Inflammatory macrophage treated with lipopolysaccharide for 1 hour (primary cell): Measurements from ENCODE around the gene BAIAP3.
A peak's percentile ranks its signal among the peaks of the same experiment; 100 is the strongest.

Experiments used
- DNase-seq, 2 donors: peaks; one replicate each; pipeline ENCODE4 v3.0.0-alpha.2; 2020 to 2022

BAIAP3 gene

DNA sequence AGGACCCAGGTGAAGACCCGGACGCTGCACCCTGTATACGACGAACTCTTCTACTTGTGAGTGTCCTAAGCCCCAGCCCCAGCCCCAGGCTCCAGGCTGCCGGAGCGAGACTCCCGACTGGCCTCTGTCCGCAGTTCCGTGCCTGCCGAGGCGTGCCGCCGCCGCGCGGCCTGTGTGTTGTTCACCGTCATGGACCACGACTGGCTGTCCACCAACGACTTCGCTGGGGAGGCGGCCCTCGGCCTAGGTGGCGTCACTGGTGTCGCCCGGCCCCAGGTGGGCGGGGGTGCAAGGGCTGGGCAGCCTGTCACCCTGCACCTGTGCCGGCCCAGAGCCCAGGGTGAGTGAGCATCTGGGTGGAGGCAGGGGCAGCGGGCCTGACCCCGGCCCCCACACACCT lies 14.5 kb downstream of the BAIAP3 start:
- DNase-seq = no peak

DNA sequence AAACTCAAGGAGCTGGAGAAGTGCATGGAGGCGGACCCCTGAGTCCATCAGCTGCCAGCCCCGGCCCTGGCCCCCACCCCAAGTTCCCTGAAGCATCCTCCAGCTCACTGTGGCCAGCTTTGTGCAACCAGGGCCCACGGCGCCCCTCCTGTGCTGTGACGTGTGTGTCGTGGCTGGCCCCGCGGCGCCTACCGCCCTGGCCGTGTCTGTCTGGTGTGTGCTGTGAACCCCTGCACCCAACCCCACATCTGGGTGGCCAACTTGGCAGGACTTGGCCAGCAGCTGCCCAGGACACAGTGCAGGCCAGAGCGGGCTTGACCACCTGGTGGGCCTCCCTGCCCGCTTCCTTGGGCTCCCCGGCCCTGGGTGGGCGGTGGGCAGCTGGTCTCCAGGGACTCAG lies 15.0 kb downstream of the BAIAP3 start:
- no peak for DNase-seq

DNA sequence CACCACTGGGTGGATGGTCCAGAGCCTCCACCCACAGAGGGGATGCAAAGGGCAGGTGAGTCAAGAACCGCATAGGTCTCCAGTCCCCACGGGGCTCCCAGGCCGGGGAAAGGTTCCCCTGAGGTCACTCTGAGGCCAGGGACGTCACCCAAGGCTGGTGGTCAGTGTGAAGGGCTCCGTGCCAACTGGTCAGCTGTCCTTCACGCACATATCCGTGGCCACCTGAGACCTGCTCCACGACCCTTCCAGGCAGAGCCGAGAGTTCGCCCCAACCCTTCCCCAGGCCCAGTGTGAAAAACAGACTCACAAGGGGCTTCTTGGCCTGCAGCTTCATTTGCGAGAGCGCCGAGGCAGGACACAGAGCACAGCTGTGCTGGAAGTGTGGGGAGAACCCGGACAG lies 15.5 kb downstream of the BAIAP3 start:
- DNase-seq = no peak

DNA sequence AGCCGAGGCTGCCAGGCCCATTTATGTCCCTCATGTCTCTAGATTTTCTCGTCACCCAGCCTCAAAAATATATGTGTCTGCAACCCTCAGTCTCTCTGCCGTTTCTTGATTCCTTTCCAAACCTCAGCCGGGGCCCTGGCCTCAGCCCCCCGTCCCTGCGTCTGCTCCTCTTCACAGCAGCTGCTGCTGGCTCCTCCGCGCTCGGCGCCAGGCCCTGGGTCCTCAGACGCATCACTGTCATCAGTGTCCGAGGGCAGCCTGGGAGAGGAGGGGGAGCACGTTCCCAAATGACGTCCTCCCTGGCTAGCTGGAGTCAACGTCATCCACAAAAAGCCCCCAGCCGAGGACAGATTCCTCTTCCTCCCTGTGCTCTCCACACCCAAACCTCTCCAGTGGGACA lies 15.9 kb downstream of the BAIAP3 start:
- DNase-seq = no peak

DNA sequence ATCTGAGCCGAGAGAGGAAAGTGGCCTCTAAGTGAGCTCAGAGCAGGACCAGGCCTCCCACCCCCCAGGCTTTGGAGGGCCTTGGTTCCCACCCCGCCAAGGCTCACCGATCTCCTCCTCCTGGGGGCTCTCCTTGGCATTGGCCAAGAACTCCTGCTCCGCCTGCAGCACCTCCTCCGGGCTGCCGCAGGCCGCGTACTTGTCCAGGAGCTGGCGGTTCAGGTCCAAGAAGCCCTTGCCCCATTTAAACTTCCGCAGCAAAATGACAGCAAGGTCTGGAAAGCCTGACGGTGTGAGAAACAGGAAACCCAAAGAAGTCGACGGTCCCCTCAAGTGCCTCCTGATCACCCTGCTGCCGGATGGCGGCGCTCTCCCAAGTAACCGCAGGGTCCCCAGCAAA lies 16.5 kb downstream of the BAIAP3 start:
- no peak for DNase-seq

DNA sequence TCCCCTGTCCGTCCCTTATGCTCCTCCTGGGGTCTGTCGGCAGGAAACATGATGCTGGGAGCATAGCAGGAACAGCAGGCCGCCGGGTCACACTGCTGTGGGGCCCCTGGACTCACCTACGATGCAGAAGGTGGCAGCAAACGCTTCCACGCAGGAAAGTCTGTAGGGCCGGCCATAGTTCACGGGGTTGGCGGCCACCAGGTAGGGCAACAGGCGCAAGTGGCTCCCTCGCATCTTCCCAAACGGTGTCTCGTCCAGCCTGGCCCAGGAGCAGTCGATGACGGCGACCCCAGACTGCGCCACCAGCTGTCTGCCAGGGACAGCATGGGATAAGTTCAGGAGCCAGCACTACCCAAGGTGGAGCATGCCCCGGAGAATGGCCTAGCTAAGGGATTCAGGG lies 17.2 kb downstream of the BAIAP3 start:
- no peak for DNase-seq

DNA sequence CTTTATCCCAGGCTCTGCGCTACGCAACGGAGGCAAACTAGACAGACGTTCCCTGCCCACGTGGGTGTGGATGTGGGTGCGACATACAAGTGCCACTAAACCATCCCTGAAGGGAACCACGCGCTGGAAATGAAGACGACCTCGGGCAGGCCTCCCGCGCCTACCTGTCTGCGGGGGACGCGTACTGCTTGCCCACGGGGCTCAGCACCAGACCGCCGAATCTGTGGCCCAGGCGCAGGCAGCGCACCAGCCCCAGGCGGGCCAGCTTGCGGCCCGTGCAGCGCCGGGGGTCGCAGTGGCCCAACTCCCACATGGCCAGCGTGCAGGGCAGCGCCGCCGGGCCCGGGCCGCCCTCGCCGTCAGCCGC lies 17.8 kb downstream of the BAIAP3 start:
- no peak for DNase-seq

DNA sequence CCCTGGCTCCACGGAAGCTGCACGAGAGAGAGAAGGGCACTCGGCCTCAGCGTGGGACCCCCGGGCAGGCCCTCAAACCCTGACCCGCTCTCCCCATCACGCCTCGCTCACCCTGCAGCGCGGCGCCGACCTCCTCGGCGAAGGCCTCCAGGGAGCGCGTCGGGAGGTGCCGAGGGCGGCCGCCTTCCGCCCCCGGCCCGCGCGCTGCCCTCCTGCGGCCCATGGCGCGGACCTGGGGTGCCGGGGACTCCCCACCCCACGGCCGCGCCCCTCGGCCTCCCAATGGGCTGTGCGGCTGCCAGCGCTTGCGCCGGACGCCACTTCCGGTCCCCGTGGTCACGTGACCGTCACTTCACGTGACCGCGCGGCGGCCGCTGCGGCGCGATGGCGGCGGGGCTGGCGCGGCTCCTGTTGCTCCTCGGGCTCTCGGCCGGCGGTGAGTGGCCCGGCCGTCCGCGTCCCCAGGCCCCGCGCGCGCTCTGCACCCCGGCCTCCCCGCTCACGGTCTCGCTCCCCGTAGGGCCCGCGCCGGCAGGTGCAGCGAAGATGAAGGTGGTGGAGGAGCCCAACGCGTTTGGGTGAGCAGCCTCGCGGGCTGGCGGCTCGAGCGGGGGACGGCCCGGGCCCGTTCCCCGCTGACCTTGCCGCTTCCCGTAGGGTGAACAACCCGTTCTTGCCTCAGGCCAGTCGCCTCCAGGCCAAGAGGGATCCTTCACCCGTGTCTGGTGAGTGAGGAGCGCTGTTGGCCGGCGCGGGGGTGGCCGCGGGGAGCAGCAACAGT lies 18.3 kb downstream of the BAIAP3 start, which contains the start of the genes GNPTG and TSR3:
Gene GNPTG, plus strand, starts transcription at position 350 of the 781 bp plus-strand sequence. Its CDS starts 35 bp downstream, at position 385.
Gene TSR3, minus strand, starts transcription at position 297 of the 781 bp plus-strand sequence. Its CDS starts 74 bp downstream, at position 223.
- peak; percentile 88 to 92 for DNase-seq

DNA sequence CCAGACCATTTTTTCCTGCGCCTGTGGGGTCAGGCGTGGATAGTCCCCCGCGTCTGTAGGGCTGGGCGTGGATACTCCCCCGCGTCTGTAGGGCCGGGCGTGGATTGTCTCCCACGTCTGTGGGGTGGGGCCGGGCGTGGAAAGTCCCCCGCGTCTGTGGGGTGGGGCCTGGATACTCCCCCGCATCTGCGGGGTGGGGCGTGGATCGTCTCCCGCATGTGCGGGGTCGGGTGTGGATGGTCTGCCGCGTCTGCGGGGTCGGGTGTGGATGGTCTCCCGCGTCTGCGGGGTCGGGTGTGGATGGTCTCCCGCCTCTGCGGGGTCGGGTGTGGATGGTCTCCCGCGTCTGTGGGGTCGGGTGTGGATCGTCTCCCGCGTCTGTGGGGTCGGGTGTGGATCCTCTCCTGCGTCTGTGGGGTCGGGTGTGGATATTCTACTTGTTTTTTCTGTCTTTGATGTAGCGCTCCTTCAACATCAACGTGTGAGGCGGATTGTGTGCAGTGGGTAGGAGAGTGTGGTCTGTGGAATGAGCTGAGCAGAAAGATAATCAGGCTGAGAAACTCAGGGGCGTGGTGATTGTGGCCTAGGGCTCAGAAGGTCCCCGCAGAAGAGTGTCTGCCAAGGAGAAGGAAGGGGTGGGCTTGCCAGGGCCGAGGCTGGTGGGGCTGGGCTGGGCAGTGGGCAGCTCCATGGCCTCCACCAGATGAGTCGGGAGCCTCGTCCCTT lies 21.5 kb downstream of the BAIAP3 start:
- DNase-seq = no peak

DNA sequence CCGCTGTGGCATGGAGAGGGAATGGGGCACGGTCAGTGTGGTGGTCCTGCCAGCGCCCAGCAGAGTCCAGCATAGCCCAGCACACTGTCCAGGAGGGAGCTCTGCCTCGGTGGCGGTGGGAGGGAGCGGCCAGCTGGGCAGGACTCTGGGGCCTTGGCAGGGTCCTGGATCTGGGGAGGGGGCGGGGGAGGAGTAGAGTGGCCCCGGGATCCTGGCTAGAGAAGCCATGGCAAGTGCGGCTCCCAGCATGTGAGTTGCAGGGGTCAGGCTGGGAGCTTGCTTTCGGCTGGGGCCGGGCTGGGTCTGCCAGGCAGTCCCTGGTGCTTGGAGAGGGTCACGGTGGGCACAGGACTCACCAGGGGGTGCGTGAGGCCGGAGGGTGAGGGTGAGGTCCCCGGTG lies 22.1 kb downstream of the BAIAP3 start:
- DNase-seq = no peak

DNA sequence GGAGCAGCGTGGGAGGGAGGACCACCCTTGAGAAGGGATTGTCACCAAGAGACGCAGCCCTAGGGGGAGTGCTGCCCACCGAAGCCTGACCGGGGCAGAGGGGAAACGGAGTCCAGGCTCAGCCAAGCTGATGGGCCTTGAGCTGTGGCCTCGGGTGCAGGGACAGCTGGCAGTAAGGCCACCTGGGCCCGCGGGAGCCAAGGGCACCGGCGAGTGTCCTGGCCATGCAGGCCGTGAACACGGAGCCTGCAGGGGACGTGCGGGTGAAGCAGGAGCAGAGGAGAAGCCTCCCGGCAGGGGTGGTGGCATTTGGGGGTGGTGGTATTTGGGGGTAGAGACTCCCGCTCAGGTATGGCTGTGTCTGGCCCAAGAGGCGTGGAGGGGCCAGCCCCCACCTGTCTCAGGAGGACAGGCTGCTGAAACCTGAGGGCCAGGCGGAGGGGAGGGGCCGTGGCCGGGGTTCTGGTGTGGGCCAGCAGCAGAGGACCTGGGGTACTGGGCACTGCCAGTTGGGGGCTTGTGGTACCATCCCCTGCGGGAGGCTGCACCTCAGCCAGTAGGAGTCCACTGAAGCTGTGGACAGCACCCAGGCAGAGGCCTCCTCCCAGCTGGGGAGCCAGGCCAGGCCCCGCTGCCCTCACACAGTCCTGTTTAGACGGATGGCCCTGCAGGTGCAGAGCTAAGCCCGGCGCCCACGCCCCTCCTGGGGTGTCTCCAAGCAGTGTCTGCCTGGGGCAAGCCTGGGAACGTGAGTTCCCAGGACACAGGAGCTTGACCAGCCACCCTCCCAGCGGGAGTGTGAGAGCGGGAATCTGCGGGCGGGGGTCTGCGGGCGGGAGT lies 22.8 kb downstream of the BAIAP3 start:
- no peak for DNase-seq

DNA sequence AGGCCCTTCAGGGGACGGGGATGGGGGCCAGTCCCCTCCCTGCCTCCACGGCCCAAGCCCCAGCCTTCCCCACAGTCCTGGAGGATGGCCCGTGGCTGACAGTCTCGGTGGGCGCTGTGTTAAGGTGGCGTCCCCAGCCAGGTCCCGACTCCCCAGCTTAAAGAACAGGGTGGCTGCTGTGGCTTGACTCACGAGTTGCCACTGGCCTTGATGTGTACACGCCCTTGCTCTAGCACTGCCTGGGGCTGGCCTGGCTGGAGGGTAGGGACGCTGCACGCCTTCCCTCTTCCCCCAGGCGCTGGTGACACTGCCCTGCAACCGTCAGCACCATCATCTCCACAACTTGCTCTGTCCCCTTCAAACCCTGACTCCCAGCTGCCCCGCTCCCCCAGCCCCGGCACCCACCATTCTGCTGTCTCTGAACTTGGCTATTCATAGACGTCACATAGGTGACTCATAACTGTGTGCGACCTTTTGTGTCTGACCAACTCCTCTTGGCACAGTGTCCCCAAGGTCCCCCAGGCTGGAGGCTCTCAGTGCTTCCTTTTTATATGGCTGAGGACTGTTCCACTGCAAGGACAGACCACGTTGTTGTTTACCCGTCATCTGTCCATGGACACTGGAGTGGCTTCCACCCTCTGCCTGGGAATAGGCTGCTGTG lies 24.6 kb downstream of the BAIAP3 start:
- no peak for DNase-seq

DNA sequence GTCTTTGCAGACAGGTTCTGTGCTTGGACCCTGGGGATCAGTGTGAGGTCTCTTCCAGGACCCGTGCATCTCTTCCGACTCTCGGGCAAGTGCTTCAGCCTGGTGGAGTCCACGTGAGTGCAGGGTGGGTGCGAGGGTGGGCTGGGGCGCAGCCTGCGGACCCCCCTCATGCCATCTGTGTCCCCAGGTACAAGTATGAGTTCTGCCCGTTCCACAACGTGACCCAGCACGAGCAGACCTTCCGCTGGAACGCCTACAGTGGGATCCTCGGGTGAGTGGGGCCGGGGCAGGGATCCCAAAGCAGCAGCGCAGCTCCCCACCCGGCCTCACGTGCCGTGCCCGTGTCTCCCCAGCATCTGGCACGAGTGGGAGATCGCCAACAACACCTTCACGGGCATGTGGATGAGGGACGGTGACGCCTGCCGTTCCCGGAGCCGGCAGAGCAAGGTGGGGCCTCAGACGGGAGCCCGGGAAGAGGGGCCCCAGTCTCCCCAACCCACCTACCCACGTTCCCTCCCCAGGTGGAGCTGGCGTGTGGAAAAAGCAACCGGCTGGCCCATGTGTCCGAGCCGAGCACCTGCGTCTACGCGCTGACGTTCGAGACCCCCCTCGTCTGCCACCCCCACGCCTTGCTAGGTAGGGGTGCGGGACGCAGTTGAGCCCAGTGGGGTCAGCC lies 28.4 kb downstream of the BAIAP3 start:
- DNase-seq = no peak

DNA sequence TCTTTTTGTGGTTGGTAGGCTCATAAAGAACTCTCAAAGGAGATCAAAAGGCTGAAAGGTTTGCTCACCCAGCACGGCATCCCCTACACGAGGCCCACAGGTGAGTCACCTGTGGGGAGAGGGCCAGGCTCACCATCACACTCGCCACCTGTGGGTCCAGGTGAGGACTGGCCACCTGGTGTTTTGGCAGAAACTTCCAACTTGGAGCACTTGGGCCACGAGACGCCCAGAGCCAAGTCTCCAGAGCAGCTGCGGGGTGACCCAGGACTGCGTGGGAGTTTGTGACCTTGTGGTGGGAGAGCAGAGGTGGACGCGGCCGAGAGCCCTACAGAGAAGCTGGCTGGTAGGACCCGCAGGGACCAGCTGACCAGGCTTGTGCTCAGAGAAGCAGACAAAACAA lies 29.4 kb downstream of the BAIAP3 start:
- DNase-seq = no peak

DNA sequence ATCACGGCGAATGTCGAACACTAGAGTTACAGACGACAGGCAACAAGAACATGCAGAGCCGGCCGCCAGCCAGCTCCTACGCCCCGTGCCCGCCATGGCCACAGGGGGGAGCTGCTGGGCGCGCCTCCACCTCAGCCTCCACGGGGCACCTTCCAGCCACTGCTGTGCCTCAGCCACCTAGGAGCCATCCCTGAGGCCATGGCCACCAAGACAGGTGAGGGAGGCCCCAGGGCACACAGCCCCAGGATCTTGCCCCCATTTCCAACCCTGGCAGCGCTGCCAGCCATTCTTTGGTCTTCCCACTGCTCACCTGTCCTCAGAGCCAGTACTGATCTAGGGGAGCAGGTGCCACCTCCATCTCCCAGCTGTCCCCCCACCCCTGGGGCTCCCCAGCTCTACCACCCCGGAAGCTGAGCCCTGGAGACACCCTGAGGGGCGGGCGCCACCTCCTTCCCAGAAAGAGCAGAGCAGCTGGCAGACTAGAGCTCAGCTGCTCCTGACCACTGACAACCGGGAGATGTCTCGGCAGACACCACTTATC lies 30.1 kb downstream of the BAIAP3 start:
- peak; percentile 21 to 60 for DNase-seq

DNA sequence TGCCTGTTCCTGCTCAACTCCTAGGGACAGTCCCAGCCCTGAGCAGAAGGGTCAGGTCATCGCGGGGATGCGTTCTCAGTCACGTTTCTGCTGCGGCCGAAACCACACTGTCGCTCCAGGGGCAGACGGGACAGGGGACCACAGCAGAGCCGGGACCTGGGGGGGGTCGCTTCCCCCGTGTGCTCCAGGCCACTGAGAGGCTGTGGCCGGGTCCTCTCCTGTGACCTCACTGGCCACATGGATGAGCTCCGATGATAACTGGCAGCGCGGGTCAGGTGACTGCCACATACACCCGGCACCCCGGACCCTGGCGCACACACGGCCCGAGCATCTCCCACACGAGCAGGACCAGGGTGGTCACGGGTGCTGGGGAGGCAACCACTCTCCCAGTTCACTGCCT lies 31.1 kb downstream of the BAIAP3 start:
- no peak for DNase-seq

DNA sequence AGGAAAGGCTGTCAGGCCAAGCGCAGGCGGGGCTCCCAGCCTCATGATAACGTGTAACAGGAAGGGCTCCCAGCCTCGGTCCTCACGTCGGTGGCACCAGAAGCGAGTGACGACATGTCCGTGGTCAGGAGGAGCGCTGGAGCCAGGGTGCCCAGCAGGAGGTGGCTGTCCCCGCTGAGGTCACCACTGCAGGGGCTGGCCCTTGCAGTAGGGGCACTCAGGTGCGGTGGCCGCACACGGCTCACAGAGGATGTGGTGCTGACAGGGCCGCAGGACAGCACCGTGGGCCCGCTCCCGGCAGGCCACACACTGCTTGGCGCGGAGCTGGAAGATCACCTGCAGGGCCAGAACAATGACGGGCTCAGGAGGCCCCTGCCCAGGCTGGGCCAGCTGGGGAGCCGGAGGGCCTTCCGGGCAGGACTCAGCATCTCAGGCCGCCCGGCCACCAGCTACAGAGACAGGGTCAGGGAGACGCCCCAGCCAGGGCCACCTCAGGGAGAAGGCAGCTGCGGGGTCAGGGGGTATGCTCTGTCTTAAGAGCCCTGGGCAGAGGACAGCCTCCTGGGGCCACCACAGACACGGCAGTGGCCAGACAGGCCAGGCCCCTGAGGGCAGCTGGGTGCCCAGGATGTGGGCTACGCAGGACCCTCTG lies 32.7 kb downstream of the BAIAP3 start:
- no peak for DNase-seq

DNA sequence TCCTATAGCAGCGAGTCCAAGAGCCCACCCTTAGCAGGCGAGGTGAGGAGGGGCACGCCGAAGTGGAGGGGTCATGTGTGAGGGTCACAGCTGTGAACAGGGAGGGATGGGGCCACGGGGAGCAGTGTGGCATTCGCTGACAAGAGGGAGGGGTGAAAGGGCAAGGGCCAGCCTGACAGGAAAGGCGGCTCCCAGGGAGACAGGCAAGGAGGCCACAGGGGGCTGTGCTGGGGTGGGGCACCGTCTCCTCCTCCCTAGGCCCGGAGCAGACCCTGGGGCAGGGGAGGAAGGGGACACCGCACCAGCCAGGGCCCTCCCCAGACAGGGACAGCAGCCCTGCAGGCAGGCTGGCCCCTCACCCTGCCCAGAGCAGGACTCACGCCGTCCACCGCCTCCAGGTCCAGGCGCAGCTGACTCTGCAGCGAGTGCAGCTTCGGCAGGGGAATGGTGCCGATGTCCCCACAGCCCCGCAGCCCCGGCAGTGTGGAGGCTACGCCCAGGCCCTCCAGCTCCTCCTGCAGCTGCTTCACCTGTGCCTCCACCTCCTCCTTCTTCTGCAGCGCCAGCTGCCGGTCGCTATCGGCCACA lies 33.4 kb downstream of the BAIAP3 start:
- no peak for DNase-seq

DNA sequence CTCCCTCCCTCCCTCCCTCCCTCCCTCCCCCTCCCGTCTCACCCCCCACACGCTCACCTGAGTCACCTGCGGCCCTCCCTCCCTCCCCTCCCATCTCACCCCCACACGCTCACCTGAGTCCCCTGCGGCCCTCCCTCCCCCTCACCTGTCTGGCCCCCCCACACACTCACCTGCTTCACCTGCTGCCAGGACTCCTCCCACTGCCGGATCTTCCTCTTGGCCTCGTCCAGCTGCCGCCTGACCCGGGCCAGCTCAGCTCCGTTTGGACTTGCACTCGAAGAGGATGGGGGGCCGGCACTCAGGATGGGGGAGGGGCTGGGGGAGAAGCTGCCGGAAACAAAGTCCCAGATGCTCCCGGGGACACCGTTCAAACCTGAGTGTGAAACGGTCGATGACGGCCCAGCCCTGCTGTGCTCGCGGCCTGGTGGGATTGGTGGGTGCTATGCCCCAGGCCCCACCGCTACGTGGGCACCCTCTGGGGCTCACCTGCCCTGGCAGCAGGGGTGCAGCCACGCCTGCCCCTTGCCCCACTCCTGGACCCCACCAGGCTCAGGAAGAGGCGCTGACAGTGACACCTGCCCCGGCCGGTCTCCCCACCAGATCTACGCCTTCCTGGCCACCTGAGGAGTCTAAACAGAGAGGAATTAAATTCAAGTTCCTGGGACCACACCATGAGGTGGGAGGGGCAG lies 34.2 kb downstream of the BAIAP3 start:
- no peak for DNase-seq
